Cerebellar cortex (tissue), 1 donor: Measurements from ENCODE around the gene MUC4.
"Not testable (repeated sequence)": the region's sequence is repeated elsewhere in the genome, so short reads cannot be mapped to it uniquely, and the experiment has no call there.

Experiments
- DNase-seq: peaks from one replicate; pipeline ENCODE4 v3.0.0-alpha.2; 2015; ENCODE audit warnings: low spot score

Gene MUC4

GRCh38 chr3:195788711-195789581 is 22.8 kb downstream of the MUC4 start:
- DNase-seq: no peak

GRCh38 chr3:195785781-195786405 is 25.8 kb downstream of the MUC4 start:
- not testable (repeated sequence) for DNase-seq

GRCh38 chr3:195784031-195784430 is 27.7 kb downstream of the MUC4 start:
- DNase-seq: not testable (repeated sequence)

- not testable (repeated sequence) for DNase-seq
Measured at GRCh38 chr3:195781236-195781635, 30.5 kb downstream of the MUC4 start.

- DNase-seq: no peak
Measured at GRCh38 chr3:195777975-195778374, 33.8 kb downstream of the MUC4 start.

GRCh38 chr3:195774917-195775316 is 36.8 kb downstream of the MUC4 start:
- DNase-seq: peak; percentile 61

GRCh38 chr3:195773956-195774537 is 37.7 kb downstream of the MUC4 start:
- DNase-seq: no peak

- DNase-seq: no peak
Measured at GRCh38 chr3:195771646-195772300, 40.0 kb downstream of the MUC4 start.

- not testable (repeated sequence) for DNase-seq
Measured at GRCh38 chr3:195770841-195771645, 40.7 kb downstream of the MUC4 start.

GRCh38 chr3:195770081-195770840 is 41.5 kb downstream of the MUC4 start:
- DNase-seq: no peak

GRCh38 chr3:195769551-195769950 is 42.2 kb downstream of the MUC4 start:
- DNase-seq: no peak

GRCh38 chr3:195768831-195769303 is 42.9 kb downstream of the MUC4 start:
- no peak for DNase-seq

- DNase-seq: no peak
Measured at GRCh38 chr3:195768414-195768813, 43.3 kb downstream of the MUC4 start.

GRCh38 chr3:195767792-195768191 is 43.9 kb downstream of the MUC4 start:
- no peak for DNase-seq

GRCh38 chr3:195766671-195767070 is 45.1 kb downstream of the MUC4 start:
- DNase-seq: no peak

- no peak for DNase-seq
Measured at GRCh38 chr3:195764961-195765706, 46.6 kb downstream of the MUC4 start.

- DNase-seq: no peak
Measured at GRCh38 chr3:195763843-195764825, 47.6 kb downstream of the MUC4 start.

- no peak for DNase-seq
Measured at GRCh38 chr3:195763076-195763830, 48.5 kb downstream of the MUC4 start.
